Measurements from ENCODE around the gene CHMP3. TPM values are rescaled to one million over a fixed set of nuclear protein-coding genes. Genes with fewer than 3 reads are reported as not detected.
"Not testable (repeated sequence)": the region's sequence is repeated elsewhere in the genome, so short reads cannot be mapped to it uniquely, and the experiment has no call there.

The CHMP3 gene
- total RNA-seq, 2 donors from 2014 or later: 59.6 to 60.2 TPM

DNA sequence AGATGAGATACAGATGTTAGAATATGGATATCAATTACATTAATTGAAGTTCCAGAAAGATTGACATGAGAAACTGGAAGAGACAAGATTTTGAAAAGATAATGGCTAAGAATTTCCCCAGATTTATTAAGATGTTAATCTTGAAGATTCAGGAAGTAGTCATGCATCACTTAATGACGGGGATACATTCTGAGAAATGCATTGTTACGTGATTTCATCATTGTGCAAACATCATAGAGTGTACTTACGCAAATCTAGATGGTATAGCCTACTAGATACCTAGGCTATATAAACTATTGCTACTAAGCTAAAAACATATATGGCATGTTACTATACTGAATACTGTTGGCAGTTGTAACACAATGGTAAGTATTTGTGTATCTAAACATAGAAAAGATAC, 6.8 kb upstream of the CHMP3 start:
- H3K4me1 Mint-ChIP-seq (ENCODE audit: low read depth): no peaks in the 10 kb centered on the region
- H3K4me3 Mint-ChIP-seq: no peak overlapping the region
- H3K27me3 Mint-ChIP-seq (ENCODE audit: low read depth): no peaks in the 10 kb centered on the region
- no peak overlapping the region for H3K27ac Mint-ChIP-seq
- H3K36me3 Mint-ChIP-seq (ENCODE audit: insufficient read depth in 2 of 2): peaks cover 0 to 3% of the 10 kb centered on the region in 2 donors
- ATAC-seq (replicated peaks in 1 of 2) (no peak), DNase-seq (no peak)
- no peaks in the 10 kb centered on the region for H3K9me3 Mint-ChIP-seq

DNA sequence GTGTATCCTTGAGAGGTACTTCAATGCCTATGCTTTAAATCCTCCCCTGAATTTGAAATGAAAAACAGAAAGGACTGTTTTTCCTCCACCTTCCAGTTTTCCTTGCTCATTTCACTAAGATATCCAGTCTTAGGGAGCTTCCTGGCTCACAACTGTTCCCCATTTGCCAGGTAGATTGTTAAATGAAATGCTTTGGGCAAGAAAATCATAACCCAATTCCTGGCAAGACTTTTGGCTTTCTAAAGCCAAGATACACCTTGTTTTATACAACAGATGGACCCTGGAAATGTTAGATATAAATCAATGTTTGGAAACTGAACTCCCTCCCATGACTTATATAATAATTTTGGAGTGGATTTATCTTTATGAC, 3.6 kb upstream of the CHMP3 start:
- peaks cover 16% of the 10 kb centered on the region for H3K4me1 Mint-ChIP-seq (ENCODE audit: low read depth)
- peaks cover 5% of the 10 kb centered on the region in 2 donors for H3K36me3 Mint-ChIP-seq (ENCODE audit: insufficient read depth in 2 of 2)
- H3K9me3 Mint-ChIP-seq: peaks cover 3 to 5% of the 10 kb centered on the region in 2 donors
- no peak overlapping the region for H3K27ac Mint-ChIP-seq
- no peak overlapping the region for H3K4me3 Mint-ChIP-seq
- DNase-seq (no peak), ATAC-seq (replicated peaks in 1 of 2) (no peak)
- H3K27me3 Mint-ChIP-seq (ENCODE audit: low read depth): no peaks in the 10 kb centered on the region

DNA sequence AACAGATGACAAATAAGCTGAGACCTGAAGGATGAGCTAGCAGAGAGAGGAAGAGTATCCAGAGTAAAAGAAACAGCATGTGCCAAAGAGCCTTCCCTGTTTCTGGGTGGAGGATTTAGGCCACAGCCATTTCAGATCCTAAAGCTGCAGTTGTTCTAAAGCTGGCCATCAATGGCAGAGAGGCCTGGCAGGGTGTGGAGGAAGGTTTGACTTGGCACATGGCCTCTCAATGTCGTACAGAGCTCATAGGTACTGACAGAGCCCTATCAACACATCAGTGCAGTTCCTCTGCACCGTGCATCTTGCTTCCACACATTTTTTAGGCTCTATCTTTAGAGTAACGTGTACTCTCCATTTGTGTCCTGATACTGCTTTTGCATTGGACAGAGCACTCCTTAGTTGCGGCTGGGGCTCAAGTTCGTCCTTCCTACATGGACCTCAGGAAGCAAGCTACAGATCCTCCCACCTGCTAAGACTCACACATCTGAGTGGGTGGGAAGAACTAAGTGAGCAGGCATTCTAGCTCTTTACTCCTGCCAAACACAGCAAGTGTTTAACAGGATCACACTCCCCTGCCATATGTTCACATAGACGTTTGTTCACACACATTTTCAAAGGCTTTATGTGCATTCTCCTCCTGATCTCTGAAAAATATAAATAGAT, 3.0 kb upstream of the CHMP3 start:
- peaks cover 3 to 5% of the 10 kb centered on the region in 2 donors for H3K9me3 Mint-ChIP-seq
- no peaks in the 10 kb centered on the region for H3K27me3 Mint-ChIP-seq (ENCODE audit: low read depth)
- peaks cover 21% of the 10 kb centered on the region for H3K4me1 Mint-ChIP-seq (ENCODE audit: low read depth)
- DNase-seq (no peak), ATAC-seq (replicated peaks in 1 of 2) (no peak)
- H3K36me3 Mint-ChIP-seq (ENCODE audit: insufficient read depth in 2 of 2): peaks cover 5% of the 10 kb centered on the region in 2 donors
- H3K27ac Mint-ChIP-seq: no peak overlapping the region
- no peak overlapping the region for H3K4me3 Mint-ChIP-seq

DNA sequence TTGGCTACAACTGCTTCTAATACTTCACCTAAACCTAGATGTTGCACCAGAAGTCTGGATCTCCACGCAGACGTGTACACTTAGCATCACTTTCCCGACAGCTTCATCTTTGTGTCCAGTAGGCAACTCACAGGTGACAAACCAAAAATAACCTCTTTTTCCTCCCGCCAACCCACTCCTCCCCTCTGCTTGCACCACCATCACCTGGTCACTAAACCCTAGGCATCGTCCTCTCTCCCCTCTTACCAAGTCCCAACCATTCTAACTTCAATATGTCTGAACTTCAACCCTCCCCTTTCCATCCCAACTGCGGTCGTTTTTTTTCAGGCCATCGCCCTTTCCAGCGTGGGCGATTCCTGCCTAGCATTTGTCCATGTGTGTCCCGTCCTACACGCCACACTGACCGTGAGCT, 413 bp upstream of the CHMP3 start:
- DNase-seq: no peak
- peak overlapping the region; percentile 91 to 94 for H3K4me3 Mint-ChIP-seq
- peaks cover 5 to 10% of the 10 kb centered on the region in 2 donors for H3K36me3 Mint-ChIP-seq (ENCODE audit: insufficient read depth in 2 of 2)
- H3K27ac Mint-ChIP-seq: peak overlapping the region; percentile 94
- H3K9me3 Mint-ChIP-seq: peaks cover 3 to 5% of the 10 kb centered on the region in 2 donors
- ATAC-seq (replicated peaks in 1 of 2): no peak
- no peaks in the 10 kb centered on the region for H3K27me3 Mint-ChIP-seq (ENCODE audit: low read depth)
- H3K4me1 Mint-ChIP-seq (ENCODE audit: low read depth): peaks cover 24% of the 10 kb centered on the region

DNA sequence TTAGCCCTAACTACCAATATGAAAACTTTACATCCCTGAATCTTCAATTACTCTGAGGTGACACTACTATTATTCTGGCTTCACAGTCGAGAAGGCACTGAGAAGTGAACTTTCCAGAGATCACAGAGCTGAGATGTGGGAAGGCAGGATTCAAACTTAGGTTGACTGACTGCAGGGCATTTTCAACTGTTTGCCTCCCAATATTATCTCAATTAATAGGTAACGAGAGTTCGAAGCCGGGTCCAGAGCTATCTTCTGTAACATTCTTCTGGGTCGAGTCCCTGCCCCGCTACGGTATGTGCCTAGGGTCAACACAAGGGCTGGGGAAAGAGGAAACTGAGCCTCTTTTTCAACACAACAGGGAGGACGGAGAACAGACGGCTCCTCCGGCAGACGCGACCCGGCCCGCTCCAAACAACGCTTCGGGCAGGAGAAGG, 740 bp downstream of the CHMP3 start:
- ATAC-seq (replicated peaks in 1 of 2): no peak
- DNase-seq: no peak
- Mint-ChIP-seq H3K4me1 (ENCODE audit: low read depth) (peaks cover 24% of the 10 kb centered on the region), H3K36me3 (ENCODE audit: insufficient read depth in 2 of 2) (peaks cover 5 to 12% of the 10 kb centered on the region in 2 donors), H3K9me3 (peaks cover 3 to 5% of the 10 kb centered on the region in 2 donors), H3K27ac (peak overlapping the region; percentile 94), H3K27me3 (ENCODE audit: low read depth) (no peaks in the 10 kb centered on the region), H3K4me3 (peak overlapping the region; percentile 91 to 94)

DNA sequence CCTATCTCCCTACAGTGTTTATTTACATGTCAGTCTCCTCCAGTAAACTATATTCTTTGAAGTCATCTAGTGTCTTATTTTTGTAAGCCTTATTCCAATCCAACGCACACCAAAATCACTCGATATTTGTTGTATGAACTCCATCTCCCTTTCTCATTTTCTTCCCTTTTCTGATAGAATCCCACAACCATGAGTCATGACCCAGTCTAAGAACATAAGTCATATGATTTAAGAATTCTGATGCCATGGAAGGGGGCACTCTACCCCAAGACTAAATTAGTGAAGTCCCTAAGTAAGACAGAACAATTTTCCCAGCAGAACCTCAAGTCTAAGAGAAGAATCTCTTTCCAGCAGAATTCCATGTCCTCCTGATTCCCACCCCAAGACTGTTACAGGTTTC, 5.4 kb downstream of the CHMP3 start:
- peaks cover 22% of the 10 kb centered on the region for H3K4me1 Mint-ChIP-seq (ENCODE audit: low read depth)
- no peak for DNase-seq
- H3K27me3 Mint-ChIP-seq (ENCODE audit: low read depth): no peaks in the 10 kb centered on the region
- ATAC-seq (replicated peaks in 1 of 2): no peak
- H3K9me3 Mint-ChIP-seq: no peaks in the 10 kb centered on the region
- H3K36me3 Mint-ChIP-seq (ENCODE audit: insufficient read depth in 2 of 2): peaks cover 0 to 6% of the 10 kb centered on the region in 2 donors
- H3K27ac Mint-ChIP-seq: no peak overlapping the region
- H3K4me3 Mint-ChIP-seq: no peak overlapping the region

DNA sequence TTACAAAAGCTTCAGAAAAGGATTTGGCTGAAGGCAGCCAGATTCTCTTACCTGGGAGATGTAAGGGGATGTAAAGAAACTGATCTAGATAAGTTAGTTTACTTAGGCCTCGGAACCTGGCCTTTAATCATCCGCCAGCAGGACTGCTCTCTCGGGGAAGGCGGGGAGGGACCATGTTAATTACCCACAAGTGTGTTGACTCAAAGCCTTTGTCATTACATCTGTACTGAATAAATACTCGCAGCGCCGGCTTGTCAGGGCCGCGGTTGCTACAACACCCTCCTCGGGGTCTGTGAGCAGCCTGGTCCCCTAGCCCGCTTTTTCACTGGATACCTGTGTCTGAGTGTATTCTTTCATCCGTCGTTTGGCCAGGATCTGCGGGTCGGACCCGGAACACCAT, 6.7 kb downstream of the CHMP3 start:
- H3K27ac Mint-ChIP-seq: no peak overlapping the region
- no peaks in the 10 kb centered on the region for H3K9me3 Mint-ChIP-seq
- H3K27me3 Mint-ChIP-seq (ENCODE audit: low read depth): no peaks in the 10 kb centered on the region
- no peak overlapping the region for H3K4me3 Mint-ChIP-seq
- peaks cover 23% of the 10 kb centered on the region for H3K4me1 Mint-ChIP-seq (ENCODE audit: low read depth)
- ATAC-seq (replicated peaks in 1 of 2) (no peak), DNase-seq (no peak)
- H3K36me3 Mint-ChIP-seq (ENCODE audit: insufficient read depth in 2 of 2): peaks cover 0 to 6% of the 10 kb centered on the region in 2 donors

DNA sequence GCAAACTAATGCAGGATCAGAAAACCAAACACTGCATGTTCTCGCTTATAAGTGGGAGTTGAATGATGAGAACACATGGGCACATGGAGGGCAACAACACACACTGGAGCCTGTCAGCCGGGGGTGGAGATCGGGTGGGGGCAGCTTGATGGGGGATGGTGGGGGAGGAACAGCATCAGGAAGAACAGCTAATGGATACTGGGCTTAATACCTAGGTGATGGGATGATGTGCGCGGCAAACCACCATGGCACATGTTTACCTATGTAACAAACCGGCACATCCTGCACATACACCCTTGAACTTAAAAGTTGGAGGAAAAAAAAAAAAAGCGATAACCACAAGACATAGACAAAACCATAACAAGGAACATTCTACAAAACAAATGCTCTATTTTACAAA, 10.4 kb downstream of the CHMP3 start:
- Mint-ChIP-seq H3K4me3 (peak overlapping the region; percentile 57 to 63), H3K27ac (peak overlapping the region; percentile 17), H3K27me3 (ENCODE audit: low read depth) (no peaks in the 10 kb centered on the region), H3K4me1 (ENCODE audit: low read depth) (peaks cover 21% of the 10 kb centered on the region), H3K36me3 (ENCODE audit: insufficient read depth in 2 of 2) (peaks cover 6 to 9% of the 10 kb centered on the region in 2 donors), H3K9me3 (no peaks in the 10 kb centered on the region)
- DNase-seq (no peak), ATAC-seq (replicated peaks in 1 of 2) (no peak)

DNA sequence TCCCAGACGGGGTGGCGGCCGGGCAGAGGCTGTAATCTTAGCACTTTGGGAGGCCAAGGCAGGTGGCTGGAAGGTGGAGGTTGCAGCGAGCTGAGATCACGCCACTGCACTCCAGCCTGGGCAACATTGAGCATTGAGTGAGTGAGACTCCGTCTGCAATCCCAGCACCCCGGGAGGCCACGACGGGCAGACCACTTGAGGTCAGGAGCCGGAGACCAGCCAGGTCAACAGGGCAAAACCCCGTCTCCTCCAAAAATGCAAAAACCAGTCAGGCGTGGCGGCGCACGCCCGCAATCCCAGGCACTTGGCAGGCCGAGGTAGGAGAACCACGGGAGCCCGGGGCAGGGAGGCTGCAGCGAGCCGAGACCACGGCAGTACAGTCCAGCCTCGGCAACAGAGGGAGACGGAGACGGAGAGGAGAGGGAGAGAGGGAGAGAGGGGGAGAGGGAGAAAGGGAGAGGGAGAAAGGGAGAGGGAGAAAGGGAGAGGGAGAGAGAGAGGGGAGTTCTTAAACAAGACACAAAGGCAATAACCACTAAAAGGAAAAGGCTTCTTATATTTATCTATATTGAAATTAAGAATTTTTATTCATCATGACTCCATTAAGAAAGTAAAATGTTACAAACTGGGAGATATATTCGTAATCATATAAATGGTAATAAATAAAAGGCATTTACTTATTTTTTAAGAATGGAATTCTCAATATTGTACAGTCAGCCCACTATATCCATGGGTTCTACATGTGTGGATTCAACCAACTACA, 13.1 kb downstream of the CHMP3 start:
- H3K4me3 Mint-ChIP-seq; H3K9me3 Mint-ChIP-seq; DNase-seq; H3K27me3 Mint-ChIP-seq (ENCODE audit: low read depth); H3K27ac Mint-ChIP-seq; ATAC-seq (replicated peaks in 1 of 2): not testable (repeated sequence)
- Mint-ChIP-seq H3K4me1 (ENCODE audit: low read depth) (peaks cover 23% of the 10 kb centered on the region), H3K36me3 (ENCODE audit: insufficient read depth in 2 of 2) (peaks cover 10 to 32% of the 10 kb centered on the region in 2 donors)

DNA sequence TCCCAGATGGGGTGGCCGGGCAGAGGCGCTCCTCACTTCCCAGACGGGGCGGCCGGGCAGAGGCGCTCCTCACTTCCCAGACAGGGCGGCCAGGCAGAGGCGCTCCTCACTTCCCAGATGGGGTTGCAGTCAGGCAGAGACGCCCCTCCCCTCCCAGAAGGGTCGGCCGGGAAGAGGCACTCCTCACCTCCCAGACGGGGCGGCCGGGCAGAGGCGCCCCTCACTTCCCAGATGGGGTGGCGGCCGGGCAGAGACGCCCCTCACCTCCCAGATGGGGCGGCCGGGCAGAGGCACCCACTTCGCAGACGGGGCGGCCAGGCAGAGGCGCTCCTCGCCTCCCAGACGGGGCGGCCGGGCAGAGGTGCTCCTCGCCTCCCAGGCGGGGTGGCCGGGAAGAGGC, 13.8 kb downstream of the CHMP3 start:
- not testable (repeated sequence) for H3K4me3 Mint-ChIP-seq; H3K9me3 Mint-ChIP-seq; DNase-seq; ATAC-seq (replicated peaks in 1 of 2); H3K27ac Mint-ChIP-seq; H3K27me3 Mint-ChIP-seq (ENCODE audit: low read depth)
- Mint-ChIP-seq H3K36me3 (ENCODE audit: insufficient read depth in 2 of 2) (peaks cover 10 to 32% of the 10 kb centered on the region in 2 donors), H3K4me1 (ENCODE audit: low read depth) (peaks cover 23% of the 10 kb centered on the region)

DNA sequence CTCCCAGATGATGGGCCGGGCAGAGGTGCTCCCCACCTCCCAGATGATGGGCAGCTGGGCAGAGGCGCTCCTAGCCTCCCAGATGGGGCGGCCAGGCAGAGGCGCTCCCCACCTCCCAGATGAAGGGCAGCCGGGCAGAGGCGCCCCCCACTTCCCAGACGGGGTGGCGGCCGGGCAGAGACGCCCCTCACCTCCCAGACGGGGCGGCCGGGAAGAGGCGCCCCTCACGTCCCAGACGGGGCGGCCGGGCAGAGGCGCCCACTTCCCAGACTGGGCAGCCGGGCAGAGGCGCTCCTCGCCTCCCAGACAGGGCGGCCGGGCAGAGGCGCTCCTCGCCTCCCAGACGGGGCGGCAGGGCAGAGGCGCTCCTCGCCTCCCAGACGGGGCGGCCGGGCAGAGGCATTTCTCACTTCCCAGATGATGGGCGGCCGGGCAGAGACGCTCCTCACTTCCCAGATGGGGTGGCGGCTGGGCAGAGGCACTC, 14.3 kb downstream of the CHMP3 start:
- H3K27ac Mint-ChIP-seq; H3K27me3 Mint-ChIP-seq (ENCODE audit: low read depth); DNase-seq; ATAC-seq (replicated peaks in 1 of 2); H3K9me3 Mint-ChIP-seq; H3K4me3 Mint-ChIP-seq: not testable (repeated sequence)
- Mint-ChIP-seq H3K36me3 (ENCODE audit: insufficient read depth in 2 of 2) (peaks cover 10 to 34% of the 10 kb centered on the region in 2 donors), H3K4me1 (ENCODE audit: low read depth) (peaks cover 24% of the 10 kb centered on the region)

DNA sequence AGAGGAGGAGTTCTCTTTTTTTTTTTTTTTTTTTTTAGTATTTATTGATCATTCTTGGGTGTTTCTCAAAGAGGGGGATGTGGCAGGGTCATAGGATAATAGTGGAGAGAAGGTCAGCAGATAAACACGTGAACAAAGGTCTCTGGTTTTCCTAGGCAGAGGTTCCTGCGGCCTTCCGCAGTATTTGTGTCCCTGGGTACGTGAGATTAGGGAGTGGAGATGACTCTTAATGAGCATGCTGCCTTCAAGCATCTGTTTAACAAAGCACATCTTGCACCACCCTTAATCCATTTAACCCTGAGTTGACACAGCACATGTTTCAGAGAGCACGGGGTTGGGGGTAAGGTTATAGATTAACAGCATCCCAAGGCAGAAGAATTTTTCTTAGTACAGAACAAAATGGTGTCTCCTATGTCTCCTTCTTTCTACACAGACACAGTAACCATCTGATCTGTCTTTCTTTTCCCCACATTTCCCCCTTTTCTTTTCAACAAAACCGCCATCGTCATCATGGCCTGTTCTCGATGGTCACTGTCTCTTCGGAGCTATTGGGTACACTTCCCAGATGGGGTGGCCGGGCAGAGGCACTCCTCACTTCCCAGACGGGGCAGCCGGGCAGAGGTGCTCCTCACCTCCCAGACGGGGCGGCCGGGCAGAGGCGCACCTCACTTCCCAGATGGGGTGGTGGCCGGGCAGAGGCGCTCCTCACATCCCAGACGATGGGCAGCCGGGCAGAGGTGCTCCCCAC, 14.9 kb downstream of the CHMP3 start:
- not testable (repeated sequence) for ATAC-seq (replicated peaks in 1 of 2); H3K27ac Mint-ChIP-seq; DNase-seq; H3K27me3 Mint-ChIP-seq (ENCODE audit: low read depth); H3K9me3 Mint-ChIP-seq; H3K4me3 Mint-ChIP-seq
- peaks cover 10 to 34% of the 10 kb centered on the region in 2 donors for H3K36me3 Mint-ChIP-seq (ENCODE audit: insufficient read depth in 2 of 2)
- peaks cover 24% of the 10 kb centered on the region for H3K4me1 Mint-ChIP-seq (ENCODE audit: low read depth)
